Muscle layer of colon (tissue), 2 donors: Measurements from ENCODE around the gene ABCF3.

ENCODE experiments used
- H3K27ac ChIP-seq: one replicate; pipeline ENCODE4 v1.7.0; 2013; ENCODE audit warnings: low read depth, mild to moderate bottlenecking, low read length, moderate library complexity
- H3K27me3 ChIP-seq, 2 donors: one replicate each; pipeline ENCODE4 v1.7.0; 2013; ENCODE audit warnings: low read length in 2 of 2, mild to moderate bottlenecking in 2 of 2; ENCODE audit not compliant: insufficient read depth in 2 of 2, control insufficient read depth in 1 of 2
- H3K36me3 ChIP-seq: one replicate; pipeline ENCODE4 v1.7.0; 2013; ENCODE audit warnings: mild to moderate bottlenecking, low read length; ENCODE audit not compliant: insufficient read depth
- H3K4me1 ChIP-seq: one replicate; pipeline ENCODE4 v1.7.0; 2013; ENCODE audit warnings: mild to moderate bottlenecking, low read length; ENCODE audit not compliant: insufficient read depth
- H3K4me3 ChIP-seq, 2 donors: one replicate each; pipeline ENCODE4 v1.7.0; 2013; ENCODE audit warnings: low read length in 2 of 2, low read depth in 1 of 2, mild to moderate bottlenecking in 1 of 2, moderate library complexity in 1 of 2
- H3K9ac ChIP-seq: one replicate; pipeline ENCODE4 v1.7.0; 2013; ENCODE audit warnings: low read length
- H3K9me3 ChIP-seq: one replicate; pipeline ENCODE4 v1.7.0; 2013; ENCODE audit warnings: mild to moderate bottlenecking, low read length
- donor health status: abdominal sarcoma.
- donor health status: Adenocarcinoma of cecum.

ABCF3 gene

GRCh38 chr3:184192889-184193288 lies 6.9 kb downstream of the ABCF3 start:
- Histone ChIP-seq H3K9me3 (no peaks in the 10 kb centered on the region), H3K27me3 (no peaks in the 10 kb centered on the region), H3K9ac (no peak overlapping the region), H3K27ac (no peak overlapping the region), H3K4me3 (no peak overlapping the region), H3K36me3 (peaks cover 69% of the 10 kb centered on the region), H3K4me1 (peaks cover under 1% of the 10 kb centered on the region)

GRCh38 chr3:184193991-184194539 lies 8.1 kb downstream of the ABCF3 start:
- no peaks in the 10 kb centered on the region for H3K4me1 ChIP-seq
- H3K9ac ChIP-seq = no peak overlapping the region
- H3K27ac ChIP-seq = no peak overlapping the region
- no peaks in the 10 kb centered on the region for H3K9me3 ChIP-seq
- no peaks in the 10 kb centered on the region for H3K27me3 ChIP-seq
- H3K36me3 ChIP-seq = peaks cover 58% of the 10 kb centered on the region
- H3K4me3 ChIP-seq = no peak overlapping the region

GRCh38 chr3:184196536-184196935 lies 10.5 kb downstream of the ABCF3 start:
- peaks cover 36% of the 10 kb centered on the region for H3K36me3 ChIP-seq
- no peaks in the 10 kb centered on the region for H3K4me1 ChIP-seq
- H3K4me3 ChIP-seq = no peak overlapping the region

DNA sequence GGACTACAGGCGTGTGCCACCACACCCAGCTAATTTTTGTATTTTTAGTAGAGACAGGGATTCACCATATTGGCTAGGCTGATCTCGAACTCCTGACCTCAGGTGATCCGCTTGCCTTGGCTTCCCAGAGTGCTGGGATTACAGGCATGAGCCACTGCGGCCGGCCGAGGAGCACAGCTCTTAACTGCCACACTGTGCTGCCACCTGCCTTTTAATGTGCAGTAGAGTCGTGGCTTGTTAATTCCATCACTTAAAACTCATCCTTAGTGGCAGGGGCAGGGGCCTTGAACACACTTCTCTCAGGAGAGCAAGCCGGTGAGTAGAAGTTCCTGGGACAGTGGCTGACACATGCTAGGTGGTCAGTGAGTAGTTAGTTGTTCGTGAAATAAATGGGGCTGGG lies 12.5 kb downstream of the ABCF3 start:
- H3K9me3 ChIP-seq = no peaks in the 10 kb centered on the region
- no peak overlapping the region for H3K4me3 ChIP-seq
- no peaks in the 10 kb centered on the region for H3K27me3 ChIP-seq
- H3K9ac ChIP-seq = no peak overlapping the region
- H3K4me1 ChIP-seq = no peaks in the 10 kb centered on the region
- no peak overlapping the region for H3K27ac ChIP-seq
- peaks cover 16% of the 10 kb centered on the region for H3K36me3 ChIP-seq

More at GRCh38 chr3:184196536-184196935, 10.5 kb downstream of the ABCF3 start:
- H3K27ac ChIP-seq = no peak overlapping the region
- no peak overlapping the region for H3K9ac ChIP-seq
- H3K27me3 ChIP-seq = no peaks in the 10 kb centered on the region
- no peaks in the 10 kb centered on the region for H3K9me3 ChIP-seq

DNA sequence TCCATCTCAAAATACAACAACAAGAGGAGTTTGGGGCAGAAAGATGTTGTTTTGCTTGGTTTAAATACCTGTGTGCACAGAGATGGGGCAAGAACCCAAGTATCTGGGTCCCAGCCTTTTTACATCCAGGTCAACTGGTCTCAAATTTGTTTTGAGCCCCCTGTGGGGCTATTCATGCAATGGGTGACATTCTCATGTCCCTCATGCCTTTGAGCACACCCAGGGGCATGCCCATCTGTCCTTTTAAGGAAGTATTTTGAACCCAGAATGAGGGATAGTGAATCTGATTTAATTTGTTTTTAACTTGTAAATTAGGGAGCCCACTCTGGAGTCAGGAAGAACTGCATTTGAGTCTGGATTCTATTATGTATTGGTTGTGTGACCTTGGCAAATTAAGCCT lies 14.8 kb downstream of the ABCF3 start:
- Histone ChIP-seq H3K4me1 (no peaks in the 10 kb centered on the region), H3K27ac (no peak overlapping the region), H3K4me3 (no peak overlapping the region), H3K9ac (no peak overlapping the region), H3K36me3 (no peaks in the 10 kb centered on the region), H3K9me3 (no peaks in the 10 kb centered on the region), H3K27me3 (no peaks in the 10 kb centered on the region)

- no peak overlapping the region for H3K9ac ChIP-seq
- no peaks in the 10 kb centered on the region for H3K9me3 ChIP-seq
- no peak overlapping the region for H3K4me3 ChIP-seq
- no peak overlapping the region for H3K27ac ChIP-seq
- H3K4me1 ChIP-seq = no peaks in the 10 kb centered on the region
- H3K36me3 ChIP-seq = no peaks in the 10 kb centered on the region
- no peaks in the 10 kb centered on the region for H3K27me3 ChIP-seq
Observed at GRCh38 chr3:184203526-184203925, 17.5 kb downstream of the ABCF3 start.

GRCh38 chr3:184209146-184209923 lies 23.3 kb downstream of the ABCF3 start:
- no peaks in the 10 kb centered on the region for H3K4me1 ChIP-seq
- no peaks in the 10 kb centered on the region for H3K27me3 ChIP-seq
- H3K36me3 ChIP-seq = no peaks in the 10 kb centered on the region
- H3K9me3 ChIP-seq = no peaks in the 10 kb centered on the region
- no peak overlapping the region for H3K9ac ChIP-seq
- no peak overlapping the region for H3K4me3 ChIP-seq
- H3K27ac ChIP-seq = no peak overlapping the region

DNA sequence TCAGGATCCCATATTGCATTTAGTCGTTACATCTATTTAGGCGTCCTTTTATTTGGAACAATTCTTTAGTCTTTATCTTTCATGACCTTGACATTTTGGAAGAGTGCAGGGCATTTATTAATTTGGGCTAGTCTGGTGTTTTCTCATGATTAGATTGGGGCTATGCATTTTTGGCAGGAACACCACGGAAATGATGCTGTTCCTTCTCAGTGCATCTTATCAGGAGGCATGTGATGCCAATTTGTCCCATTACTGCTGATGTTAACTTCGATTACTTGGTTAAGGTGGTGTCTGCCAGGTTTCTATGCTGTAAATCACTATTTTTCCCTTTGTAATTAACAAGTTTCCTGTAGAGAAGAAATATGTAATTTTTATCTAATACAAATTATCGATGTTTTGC lies 25.3 kb downstream of the ABCF3 start:
- no peaks in the 10 kb centered on the region for H3K27me3 ChIP-seq
- no peaks in the 10 kb centered on the region for H3K4me1 ChIP-seq
- no peak overlapping the region for H3K4me3 ChIP-seq
- no peak overlapping the region for H3K27ac ChIP-seq
- H3K9ac ChIP-seq = no peak overlapping the region
- H3K36me3 ChIP-seq = no peaks in the 10 kb centered on the region
- H3K9me3 ChIP-seq = no peaks in the 10 kb centered on the region

- Histone ChIP-seq H3K9me3 (no peaks in the 10 kb centered on the region), H3K27me3 (no peaks in the 10 kb centered on the region), H3K36me3 (no peaks in the 10 kb centered on the region), H3K9ac (no peak overlapping the region), H3K27ac (no peak overlapping the region), H3K4me1 (no peaks in the 10 kb centered on the region), H3K4me3 (no peak overlapping the region)
Observed at GRCh38 chr3:184211718-184212117, 25.7 kb downstream of the ABCF3 start.

DNA sequence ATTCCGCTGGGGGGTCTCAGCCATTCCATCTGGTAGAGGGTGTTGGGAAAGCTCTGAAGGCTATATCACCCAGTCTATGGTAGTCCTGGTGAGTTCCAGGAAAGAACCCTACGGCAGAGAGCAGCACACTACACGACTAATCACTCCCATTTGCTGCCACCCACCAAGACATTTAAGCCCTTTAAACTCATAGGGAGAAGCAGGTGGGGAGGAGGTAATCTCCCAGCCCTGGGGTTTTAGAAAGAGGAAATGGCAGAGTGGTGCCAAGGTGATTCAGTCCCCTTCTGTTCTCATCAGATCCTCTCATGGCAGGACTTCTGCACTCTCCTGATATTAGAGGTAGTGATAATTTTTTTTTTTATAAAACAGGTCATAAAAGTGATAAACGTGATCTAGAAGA lies 32.8 kb downstream of the ABCF3 start:
- no peak overlapping the region for H3K27ac ChIP-seq
- no peak overlapping the region for H3K4me3 ChIP-seq
- peaks cover 0 to 4% of the 10 kb centered on the region in 2 donors for H3K27me3 ChIP-seq
- H3K36me3 ChIP-seq = no peaks in the 10 kb centered on the region
- no peaks in the 10 kb centered on the region for H3K4me1 ChIP-seq
- no peaks in the 10 kb centered on the region for H3K9me3 ChIP-seq
- no peak overlapping the region for H3K9ac ChIP-seq

DNA sequence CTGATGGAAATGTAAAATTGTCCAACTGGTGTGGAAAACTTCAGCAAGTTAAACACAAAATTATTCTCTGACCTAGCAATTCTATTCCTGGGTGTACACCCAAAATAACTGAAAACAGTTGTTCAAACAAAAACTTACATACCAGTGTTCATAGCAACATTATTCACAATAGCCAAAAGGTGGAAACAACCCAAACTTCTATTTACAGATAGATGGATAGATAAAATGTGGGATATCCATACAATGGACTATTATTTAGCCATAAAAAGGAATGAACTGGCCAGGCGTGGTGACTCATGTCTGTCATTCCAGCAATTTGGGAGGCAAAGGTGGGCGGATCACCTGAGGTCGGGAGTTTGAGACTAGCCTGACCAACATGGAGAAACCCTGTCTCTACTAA lies 36.5 kb downstream of the ABCF3 start:
- no peak overlapping the region for H3K4me3 ChIP-seq
- H3K4me1 ChIP-seq = no peaks in the 10 kb centered on the region
- no peaks in the 10 kb centered on the region for H3K36me3 ChIP-seq
- H3K27ac ChIP-seq = no peak overlapping the region
- peaks cover 0 to 11% of the 10 kb centered on the region in 2 donors for H3K27me3 ChIP-seq
- H3K9ac ChIP-seq = no peak overlapping the region
- H3K9me3 ChIP-seq = no peaks in the 10 kb centered on the region

- Histone ChIP-seq H3K27me3 (peaks cover 10 to 25% of the 10 kb centered on the region in 2 donors), H3K4me3 (no peak overlapping the region), H3K9me3 (no peaks in the 10 kb centered on the region), H3K9ac (no peak overlapping the region), H3K27ac (no peak overlapping the region), H3K4me1 (peaks cover 6% of the 10 kb centered on the region), H3K36me3 (no peaks in the 10 kb centered on the region)
Observed at GRCh38 chr3:184223946-184224345, 37.9 kb downstream of the ABCF3 start.
